ENCODE results near the gene TSPO2.
A peak's percentile ranks its signal among the peaks of the same experiment; 100 is the strongest.

TSPO2 gene

GRCh38 chr6:41049955-41050354 is 7.7 kb downstream of the TSPO2 start:
- DNase-seq (ENCODE audit: low read depth in 2 of 2): no peak

GRCh38 chr6:41050536-41050935 is 8.3 kb downstream of the TSPO2 start:
- DNase-seq (ENCODE audit: low read depth in 2 of 2): no peak

- no peak for DNase-seq (ENCODE audit: low read depth in 2 of 2)
Measured at GRCh38 chr6:41051873-41052272, 9.6 kb downstream of the TSPO2 start.

DNA sequence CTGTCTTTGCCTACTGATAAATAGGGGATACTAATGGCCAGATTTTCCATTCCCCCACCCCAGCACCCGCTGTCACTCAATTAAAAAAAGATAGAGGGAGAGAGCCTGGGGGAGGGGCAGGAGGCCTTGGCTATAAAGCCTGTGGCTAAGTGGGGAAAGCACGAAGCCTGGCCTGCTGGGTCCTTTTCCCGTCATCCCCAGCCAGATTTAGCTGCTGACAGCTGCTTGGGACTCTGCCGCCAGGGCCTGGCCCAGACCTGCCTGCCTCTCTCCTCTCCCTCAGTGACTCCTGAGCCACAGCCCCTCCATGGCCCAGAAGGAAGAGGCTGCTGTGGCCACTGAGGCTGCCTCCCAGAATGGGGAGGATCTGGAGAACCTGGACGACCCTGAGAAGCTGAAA is 10.8 kb downstream of the TSPO2 start, which contains the start of gene APOBEC2:
TSS of gene APOBEC2 (plus strand) at position 162 of the 400 bp plus-strand sequence. CDS start at position 308, 146 bp downstream.
- DNase-seq (ENCODE audit: low read depth in 2 of 2): no peak

DNA sequence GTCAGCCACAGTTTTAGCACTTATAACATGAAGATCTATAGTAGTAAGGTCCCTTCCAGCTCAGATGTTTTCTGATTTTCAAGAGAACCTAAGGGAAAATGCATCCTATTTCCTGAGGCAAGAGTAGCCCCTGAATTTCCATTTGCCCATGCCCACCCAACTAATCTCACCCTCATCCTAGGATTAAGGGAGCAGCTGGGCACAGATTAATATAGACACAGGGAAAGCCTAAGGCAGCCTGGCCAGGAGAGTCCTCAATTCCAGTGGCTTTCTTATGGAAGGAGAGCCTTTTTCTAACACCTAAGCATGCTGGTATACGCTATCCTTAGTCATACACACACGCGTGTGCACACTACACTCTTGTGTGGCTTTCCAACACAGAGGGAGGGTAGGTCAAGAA is 12.2 kb downstream of the TSPO2 start:
- no peak for DNase-seq (ENCODE audit: low read depth in 2 of 2)

DNA sequence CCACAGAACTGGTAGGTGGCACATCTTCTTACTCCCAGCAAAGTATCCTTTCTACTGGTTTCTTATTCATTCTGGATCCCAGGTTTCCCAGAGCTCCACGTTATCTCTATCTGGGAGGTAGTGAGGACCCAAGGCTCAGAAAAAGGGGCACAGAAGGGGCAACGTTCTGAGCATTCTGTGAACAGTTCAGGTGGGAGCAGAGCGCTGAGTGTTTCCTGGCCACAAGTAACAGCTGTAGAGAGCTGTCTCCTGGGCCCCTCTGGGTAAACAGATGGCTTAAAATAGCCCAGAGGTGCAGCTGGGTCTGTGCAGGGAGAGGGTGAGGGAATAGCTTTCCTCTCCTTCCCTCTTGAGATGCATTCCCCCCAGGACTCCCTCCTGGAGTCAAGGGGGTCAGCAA is 12.9 kb downstream of the TSPO2 start:
- DNase-seq (ENCODE audit: low read depth in 2 of 2): no peak

DNA sequence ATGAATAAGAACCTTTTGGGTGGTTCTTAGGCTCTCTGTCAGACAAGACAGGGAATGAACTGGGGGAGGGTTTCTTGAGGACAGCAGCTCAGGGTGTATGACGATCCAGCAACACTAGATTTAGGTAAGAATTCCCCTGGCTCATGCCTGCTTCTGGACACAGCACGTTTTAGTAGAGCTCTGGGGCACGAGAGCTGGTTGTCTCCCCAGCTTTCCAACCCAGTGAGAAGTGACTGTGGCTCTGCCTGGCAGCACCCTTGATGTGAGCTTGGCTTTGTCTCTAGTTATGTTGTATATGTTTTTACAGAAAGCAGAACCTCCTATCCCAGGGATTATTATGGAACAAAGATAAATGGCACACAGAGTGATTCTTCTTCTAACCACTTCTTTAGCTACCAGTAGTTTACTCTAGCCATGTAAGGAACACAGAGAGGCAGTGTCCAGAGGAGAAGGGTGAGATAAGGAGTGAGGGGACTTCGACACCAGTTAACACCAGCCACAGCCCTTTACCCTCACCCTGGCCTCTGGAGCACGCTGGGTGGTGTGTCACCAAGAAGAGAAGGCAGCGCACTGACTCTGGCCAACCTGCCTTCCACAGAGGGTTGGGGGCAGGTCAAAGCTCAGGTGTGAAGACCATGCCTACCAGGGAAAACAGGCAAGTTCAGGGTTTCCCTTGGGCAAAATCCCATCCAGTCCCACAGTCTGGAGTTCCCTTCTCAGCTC is 14.7 kb downstream of the TSPO2 start:
- DNase-seq (ENCODE audit: low read depth in 2 of 2): no peak

DNA sequence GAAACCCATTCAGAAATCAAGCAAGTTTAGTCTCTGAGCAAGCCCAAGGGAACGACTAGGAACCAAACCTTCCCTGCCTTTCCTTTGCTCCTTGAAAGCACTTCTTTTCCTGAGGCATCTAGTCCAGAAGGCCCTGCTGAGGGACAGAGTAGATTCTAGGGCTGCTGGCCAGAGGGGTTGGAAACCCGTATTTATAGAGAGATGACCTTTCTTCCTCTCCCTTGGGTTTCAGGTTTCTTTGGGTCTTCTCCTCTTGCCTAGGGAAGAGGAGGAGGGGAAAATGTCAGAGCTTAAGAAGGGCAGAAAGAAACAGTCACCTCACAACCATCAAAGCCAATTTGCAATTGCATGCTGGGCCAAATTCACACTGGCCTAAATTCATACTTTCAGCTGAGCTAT is 16.5 kb downstream of the TSPO2 start:
- DNase-seq (ENCODE audit: low read depth in 2 of 2): no peak

- DNase-seq (ENCODE audit: low read depth in 2 of 2): no peak
Measured at GRCh38 chr6:41059556-41059955, 17.3 kb downstream of the TSPO2 start.

DNA sequence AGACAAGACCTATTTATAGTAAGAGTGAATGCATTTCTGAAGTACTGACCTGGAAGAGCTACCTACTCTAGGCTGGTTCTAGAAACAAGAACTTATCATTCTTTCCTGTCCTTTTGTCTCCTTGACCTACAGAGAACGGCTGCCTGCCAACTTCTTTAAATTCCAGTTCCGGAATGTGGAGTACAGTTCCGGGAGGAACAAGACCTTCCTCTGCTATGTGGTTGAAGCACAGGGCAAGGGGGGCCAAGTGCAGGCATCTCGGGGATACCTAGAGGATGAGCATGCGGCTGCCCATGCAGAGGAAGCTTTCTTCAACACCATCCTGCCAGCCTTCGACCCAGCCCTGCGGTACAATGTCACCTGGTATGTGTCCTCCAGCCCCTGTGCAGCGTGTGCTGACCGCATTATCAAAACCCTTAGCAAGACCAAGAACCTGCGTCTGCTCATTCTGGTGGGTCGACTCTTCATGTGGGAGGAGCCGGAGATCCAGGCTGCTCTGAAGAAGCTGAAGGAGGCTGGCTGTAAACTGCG is 19.0 kb downstream of the TSPO2 start:
- DNase-seq (ENCODE audit: low read depth in 2 of 2): no peak

DNA sequence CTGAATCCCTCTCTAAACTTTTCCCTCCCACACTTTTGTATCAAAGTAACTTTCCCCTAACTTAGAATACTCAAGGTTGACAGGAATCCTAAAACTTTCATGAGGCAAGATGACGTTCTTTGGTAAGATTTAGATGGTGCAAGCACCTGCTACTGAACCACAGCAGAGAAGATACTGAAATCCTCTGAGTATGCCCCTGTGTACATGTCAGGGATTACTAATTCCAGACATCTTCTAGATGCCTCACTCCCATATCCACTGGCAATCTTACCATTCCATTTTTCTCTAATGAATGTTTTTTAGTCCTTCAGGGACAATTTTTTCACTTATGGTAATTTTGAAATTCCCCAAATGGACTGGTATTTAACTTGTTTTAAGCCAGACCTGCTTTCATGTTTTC is 19.8 kb downstream of the TSPO2 start:
- DNase-seq (ENCODE audit: low read depth in 2 of 2): no peak

DNA sequence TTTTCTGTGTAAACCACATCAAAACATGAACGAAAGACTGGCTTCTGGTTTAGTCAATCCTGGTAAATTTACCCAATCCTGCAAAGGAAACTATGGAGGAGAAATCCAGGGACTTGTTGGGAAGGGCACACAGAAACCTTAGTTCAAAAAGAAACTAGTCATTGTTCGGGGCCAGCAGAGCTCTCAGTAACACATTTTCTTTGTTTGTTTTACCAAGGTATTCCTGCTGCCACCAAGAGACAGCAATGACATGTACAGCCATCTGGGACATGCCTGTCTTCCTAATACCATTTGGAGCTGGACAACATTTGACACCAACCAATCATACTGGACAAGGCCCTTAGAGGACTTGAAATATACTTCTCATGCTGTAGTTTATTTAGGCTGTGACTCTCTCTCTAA is 21.6 kb downstream of the TSPO2 start:
- DNase-seq (ENCODE audit: low read depth in 2 of 2): no peak

- no peak for DNase-seq (ENCODE audit: low read depth in 2 of 2)
Measured at GRCh38 chr6:41064841-41065240, 22.6 kb downstream of the TSPO2 start.

- no peak for DNase-seq (ENCODE audit: low read depth in 2 of 2)
Measured at GRCh38 chr6:41065550-41066026, 23.3 kb downstream of the TSPO2 start.

DNA sequence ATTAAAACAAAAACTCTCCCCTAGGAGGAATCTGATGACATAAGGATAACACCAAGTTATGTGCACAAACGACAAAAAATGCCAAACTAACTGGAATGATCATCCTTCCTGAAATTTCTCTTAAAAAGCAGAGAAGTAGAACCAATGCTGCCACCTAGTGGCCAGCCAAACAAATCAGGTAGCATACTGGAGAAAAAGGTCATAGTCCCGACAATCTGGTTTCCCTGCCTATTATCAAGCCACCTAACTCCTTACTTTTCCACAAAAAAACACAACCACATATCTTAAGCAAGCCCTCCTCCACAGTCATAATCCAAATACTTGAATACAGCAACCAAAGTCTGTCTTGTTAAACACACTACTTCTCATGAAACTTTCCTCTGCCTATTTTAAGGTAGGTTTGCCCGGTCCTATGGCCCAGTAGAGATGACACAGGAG is 24.6 kb downstream of the TSPO2 start:
- peak in 1 of 2 donors; percentile 47 for DNase-seq (ENCODE audit: low read depth in 2 of 2)

GRCh38 chr6:41071501-41071922 is 29.2 kb downstream of the TSPO2 start:
- no peak for DNase-seq (ENCODE audit: low read depth in 2 of 2)

GRCh38 chr6:41071923-41072835 is 29.9 kb downstream of the TSPO2 start, which contains the start of gene OARD1:
Gene OARD1, minus strand, starts transcription at chr6:41072356. Its CDS starts 722 bp downstream, at chr6:41071634.
- peak; percentile 99 to 100 for DNase-seq (ENCODE audit: low read depth in 2 of 2)

GRCh38 chr6:41072836-41073202 is 30.6 kb downstream of the TSPO2 start, which contains the start of gene NFYA:
Gene NFYA, plus strand, starts transcription at chr6:41072974. Its CDS starts 6,116 bp downstream, at chr6:41079090.
- peak in 1 of 2 donors; percentile 100 for DNase-seq (ENCODE audit: low read depth in 2 of 2)

GRCh38 chr6:41073203-41073967 is 31.1 kb downstream of the TSPO2 start:
- DNase-seq (ENCODE audit: low read depth in 2 of 2): peak; percentile 53 to 64

- DNase-seq (ENCODE audit: low read depth in 2 of 2): no peak
Measured at GRCh38 chr6:41073968-41074691, 31.9 kb downstream of the TSPO2 start.

Measured in stimulated activated CD8-positive, alpha-beta memory T cell treated with anti-CD3 and anti-CD28 coated beads, Interleukin-7, amount 100 ng/mL, for 1 hour (primary cell).